Panc1 (cell line): Measurements from ENCODE around the gene COMMD1.

ENCODE experiments used
- CTCF ChIP-seq: fragments of 450-650 bp; IDR thresholded peaks from 2 replicates; pipeline ENCODE4 v1.5.1; 2017; ENCODE audit warnings: mild to moderate bottlenecking
- POLR2AphosphoS5 ChIP-seq: IDR thresholded peaks from 2 replicates; pipeline ENCODE4 v1.6.1; 2012; ENCODE audit warnings: mild to moderate bottlenecking, low read depth, low read length, moderate library complexity

DNA sequence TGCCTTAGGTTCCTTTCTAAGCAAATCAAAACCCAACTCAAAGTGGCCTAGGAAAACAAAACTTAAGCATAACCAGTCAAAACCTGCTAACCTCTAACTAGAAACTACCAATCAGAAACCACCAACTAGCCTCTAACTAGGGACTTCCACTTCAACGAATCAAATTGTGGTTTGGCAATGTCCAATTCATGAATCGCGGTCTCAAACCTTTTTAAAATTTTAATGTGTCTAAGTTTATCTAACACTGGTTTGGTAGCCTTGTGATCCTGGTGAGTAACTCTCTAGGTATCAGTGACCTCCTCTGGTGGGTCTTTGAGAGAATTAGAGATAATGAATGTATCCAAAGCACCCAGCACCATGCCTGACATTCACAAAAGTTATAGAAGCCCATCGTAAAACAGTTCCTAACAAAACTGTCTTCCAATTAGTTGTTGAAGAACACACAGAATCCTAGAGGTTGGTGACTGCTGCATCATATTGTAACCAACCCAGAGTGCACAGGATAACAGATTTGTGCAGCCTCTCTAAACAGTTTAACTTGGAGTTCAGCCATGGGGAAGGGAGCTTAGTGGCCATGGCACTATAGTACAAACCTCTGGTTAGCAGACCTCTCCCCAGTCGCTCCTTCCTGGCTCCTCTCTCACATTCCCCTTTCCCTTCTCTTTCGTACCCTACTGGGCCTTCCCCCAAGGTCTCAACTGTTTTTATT lies 245.3 kb downstream of the COMMD1 start:
- TF ChIP-seq CTCF (no peak), POLR2AphosphoS5 (no peak)
